ENCODE data around the gene JARID2.

DNA sequence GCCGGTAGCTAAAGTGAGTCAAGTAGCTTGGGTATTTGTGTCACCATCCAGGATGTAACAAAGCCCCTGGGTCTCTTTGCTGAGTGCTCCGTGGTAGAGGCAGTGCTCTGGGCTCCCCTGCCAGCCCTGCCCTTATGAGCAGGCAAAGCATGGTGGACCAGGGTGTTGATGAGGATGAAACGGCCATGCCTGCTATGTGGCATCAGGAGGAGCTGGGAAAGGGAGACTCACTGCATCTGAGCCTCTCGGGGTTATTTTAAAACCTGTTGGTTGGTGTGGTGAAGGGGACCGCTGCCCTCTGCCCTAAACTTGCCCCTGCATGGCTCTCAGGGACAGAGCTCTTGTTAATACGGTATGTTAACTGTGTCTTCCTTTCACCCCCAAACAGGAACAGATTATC, 273.8 kb downstream of the JARID2 start:
- TF ChIP-seq, protein P1, sequence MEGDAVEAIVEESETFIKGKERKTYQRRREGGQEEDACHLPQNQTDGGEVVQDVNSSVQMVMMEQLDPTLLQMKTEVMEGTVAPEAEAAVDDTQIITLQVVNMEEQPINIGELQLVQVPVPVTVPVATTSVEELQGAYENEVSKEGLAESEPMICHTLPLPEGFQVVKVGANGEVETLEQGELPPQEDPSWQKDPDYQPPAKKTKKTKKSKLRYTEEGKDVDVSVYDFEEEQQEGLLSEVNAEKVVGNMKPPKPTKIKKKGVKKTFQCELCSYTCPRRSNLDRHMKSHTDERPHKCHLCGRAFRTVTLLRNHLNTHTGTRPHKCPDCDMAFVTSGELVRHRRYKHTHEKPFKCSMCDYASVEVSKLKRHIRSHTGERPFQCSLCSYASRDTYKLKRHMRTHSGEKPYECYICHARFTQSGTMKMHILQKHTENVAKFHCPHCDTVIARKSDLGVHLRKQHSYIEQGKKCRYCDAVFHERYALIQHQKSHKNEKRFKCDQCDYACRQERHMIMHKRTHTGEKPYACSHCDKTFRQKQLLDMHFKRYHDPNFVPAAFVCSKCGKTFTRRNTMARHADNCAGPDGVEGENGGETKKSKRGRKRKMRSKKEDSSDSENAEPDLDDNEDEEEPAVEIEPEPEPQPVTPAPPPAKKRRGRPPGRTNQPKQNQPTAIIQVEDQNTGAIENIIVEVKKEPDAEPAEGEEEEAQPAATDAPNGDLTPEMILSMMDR (optimal IDR thresholded peaks at IDR 0.05 in 1 of 3, IDR thresholded peaks at IDR 0.05 in 1 of 3, conservative IDR thresholded peaks at IDR 0.05 in 1 of 3; ENCODE audit: extremely low read depth in 1 of 3, insufficient read depth in 2 of 3, low read length in 3 of 3) = no peak
- TF ChIP-seq EZH2 (IDR thresholded peaks at IDR 0.05; ENCODE audit: low read length) = no peak

Measured in keratinocyte (primary cell).